VCaP (cell line): ENCODE results near the gene TUBGCP5.

Experiments
- H3K27ac ChIP-seq: fragments of 450-650 bp; 2 replicates; pipeline ENCODE4 v1.5.1; 2017
- TF ChIP-seq, protein P1 (sequence below): fragments of 450-650 bp; conservative IDR thresholded peaks from 2 replicates; pipeline ENCODE4 v1.5.1; 2017; ENCODE audit warnings: mild to moderate bottlenecking, moderate library complexity

Gene TUBGCP5

DNA sequence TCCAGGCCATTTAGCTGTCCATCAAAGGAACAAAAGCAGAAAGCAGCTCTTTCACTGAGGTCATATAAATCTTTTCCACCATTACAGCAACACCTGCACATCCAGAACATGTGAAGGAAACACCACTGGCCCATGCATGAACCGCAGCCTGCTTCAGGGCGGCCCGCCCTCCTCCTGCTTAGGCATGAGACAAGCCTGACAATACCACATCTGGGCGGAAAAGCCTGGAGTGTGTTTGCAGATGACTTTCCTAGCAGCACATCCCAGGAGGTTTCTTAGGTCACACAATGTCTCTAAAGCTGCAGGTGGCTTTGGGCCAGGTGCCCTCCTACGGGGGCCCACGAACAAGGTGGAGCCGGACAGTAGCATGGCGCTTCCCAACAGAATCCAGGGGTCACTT, 78.8 kb downstream of the TUBGCP5 start:
- TF ChIP-seq, protein P1, sequence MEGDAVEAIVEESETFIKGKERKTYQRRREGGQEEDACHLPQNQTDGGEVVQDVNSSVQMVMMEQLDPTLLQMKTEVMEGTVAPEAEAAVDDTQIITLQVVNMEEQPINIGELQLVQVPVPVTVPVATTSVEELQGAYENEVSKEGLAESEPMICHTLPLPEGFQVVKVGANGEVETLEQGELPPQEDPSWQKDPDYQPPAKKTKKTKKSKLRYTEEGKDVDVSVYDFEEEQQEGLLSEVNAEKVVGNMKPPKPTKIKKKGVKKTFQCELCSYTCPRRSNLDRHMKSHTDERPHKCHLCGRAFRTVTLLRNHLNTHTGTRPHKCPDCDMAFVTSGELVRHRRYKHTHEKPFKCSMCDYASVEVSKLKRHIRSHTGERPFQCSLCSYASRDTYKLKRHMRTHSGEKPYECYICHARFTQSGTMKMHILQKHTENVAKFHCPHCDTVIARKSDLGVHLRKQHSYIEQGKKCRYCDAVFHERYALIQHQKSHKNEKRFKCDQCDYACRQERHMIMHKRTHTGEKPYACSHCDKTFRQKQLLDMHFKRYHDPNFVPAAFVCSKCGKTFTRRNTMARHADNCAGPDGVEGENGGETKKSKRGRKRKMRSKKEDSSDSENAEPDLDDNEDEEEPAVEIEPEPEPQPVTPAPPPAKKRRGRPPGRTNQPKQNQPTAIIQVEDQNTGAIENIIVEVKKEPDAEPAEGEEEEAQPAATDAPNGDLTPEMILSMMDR: no peak
- no peak overlapping the region; the same call in 1 of the 2 replicates for H3K27ac ChIP-seq

DNA sequence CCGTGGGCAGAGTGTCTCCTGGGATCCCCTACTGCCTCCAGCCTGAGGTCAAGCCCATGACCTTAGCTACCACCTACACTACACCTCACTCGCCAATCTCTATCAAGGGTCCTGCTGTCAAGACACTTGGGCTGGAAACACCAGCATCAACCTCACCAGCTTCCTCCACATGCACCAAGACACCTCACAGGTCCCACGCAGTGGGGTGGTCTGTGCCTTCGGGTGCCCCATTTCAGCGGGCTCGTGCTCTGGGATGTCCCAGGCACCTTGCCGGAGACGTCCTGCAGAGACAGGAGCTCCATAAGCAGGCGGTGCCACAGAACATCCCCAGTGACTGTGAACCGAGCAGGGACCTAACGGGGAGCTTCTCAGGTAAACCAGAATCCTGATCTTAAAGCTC, 79.2 kb downstream of the TUBGCP5 start:
- H3K27ac ChIP-seq: no peak overlapping the region
- TF ChIP-seq, protein P1: no peak

DNA sequence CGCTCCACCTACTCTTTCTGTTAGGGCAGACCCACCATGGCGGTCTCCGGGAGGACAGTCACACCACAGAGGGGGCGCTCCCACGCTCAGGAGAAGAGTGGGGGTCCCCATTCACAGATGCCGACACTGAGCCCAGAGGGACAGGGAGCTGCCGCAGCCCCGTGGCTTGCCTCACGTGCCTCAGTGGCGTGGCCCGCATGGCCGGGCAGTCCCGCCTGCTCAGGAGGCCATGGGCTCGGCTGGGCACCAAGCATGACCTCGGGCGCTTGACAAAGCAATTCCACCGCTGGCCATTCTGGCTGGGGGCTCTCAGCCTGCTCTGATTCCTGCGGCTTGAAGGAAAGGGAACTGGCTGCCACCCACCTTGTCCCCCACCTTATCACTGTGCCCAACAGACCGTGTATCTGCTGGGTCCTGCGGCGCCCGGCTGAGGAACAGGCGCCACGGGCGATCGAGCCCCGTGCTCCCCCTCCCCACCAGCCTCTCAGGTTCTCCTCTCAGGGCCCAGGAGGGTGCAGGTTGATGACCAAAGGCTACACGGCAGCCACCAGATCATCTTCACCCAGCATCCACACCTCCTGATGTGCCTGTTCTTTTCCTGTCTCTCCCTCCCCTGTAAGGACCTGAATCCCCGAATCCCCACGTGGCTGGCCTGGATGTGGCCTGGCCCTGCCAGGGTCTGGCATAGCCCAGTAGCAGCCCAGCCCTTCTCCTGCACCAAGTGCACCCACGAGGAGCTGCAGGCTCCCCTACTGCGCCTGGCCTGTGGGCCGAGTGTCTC, 79.9 kb downstream of the TUBGCP5 start:
- H3K27ac ChIP-seq: no peak overlapping the region
- TF ChIP-seq, protein P1: no peak

DNA sequence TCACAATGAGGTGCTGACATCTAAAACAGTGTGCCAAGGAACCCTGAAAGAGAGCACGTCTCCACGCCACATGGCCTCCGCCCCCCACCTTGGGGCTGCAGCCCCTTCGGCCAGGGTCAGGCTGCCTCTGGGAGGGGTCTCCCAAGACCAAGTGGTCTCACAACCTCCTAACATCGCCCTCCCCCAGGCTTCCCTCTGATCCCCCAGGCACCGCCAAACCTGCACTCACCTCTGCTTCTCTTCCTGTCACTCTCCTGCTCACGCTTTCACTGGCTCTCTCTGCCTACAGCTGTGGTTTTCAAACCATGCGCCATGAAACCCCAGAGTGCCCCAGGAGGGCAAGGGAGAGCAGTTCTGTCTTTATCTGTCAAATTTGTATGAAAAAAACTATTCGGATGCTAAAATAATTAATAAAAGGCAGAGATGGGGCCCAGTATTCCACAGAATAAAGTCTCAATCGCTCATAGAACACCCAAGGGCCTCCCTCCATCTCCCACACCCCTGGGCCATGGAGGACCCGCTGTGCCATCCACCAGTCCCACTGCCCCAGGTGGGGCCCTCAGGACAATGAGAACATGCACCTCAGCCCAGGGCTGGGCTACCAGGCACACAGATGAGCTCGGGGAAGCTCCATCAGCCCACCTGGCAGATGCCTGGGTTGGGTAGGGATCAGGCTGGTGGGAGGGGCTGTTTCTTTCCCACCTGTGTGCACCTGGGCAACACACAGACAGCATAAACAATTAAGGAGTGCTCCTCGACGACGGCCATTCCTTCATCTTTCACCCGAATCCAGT, 80.7 kb downstream of the TUBGCP5 start:
- TF ChIP-seq, protein P1: no peak
- no peak overlapping the region for H3K27ac ChIP-seq

DNA sequence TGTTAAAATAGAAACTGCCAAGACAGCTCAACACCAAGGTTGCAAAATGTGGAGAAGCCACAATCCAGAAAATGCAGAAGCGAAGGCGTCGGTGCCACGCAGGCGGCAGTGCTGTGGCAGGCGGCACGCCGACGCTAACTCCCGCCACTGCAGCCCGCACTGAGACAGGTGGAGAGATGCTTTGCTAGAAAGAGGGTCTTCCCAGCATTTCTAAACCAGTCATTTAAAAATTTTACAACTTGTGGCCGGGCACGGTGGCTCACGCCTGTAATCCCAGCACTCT, 82.5 kb downstream of the TUBGCP5 start:
- TF ChIP-seq, protein P1: no peak
- peak overlapping the region; percentile 22 for H3K27ac ChIP-seq

DNA sequence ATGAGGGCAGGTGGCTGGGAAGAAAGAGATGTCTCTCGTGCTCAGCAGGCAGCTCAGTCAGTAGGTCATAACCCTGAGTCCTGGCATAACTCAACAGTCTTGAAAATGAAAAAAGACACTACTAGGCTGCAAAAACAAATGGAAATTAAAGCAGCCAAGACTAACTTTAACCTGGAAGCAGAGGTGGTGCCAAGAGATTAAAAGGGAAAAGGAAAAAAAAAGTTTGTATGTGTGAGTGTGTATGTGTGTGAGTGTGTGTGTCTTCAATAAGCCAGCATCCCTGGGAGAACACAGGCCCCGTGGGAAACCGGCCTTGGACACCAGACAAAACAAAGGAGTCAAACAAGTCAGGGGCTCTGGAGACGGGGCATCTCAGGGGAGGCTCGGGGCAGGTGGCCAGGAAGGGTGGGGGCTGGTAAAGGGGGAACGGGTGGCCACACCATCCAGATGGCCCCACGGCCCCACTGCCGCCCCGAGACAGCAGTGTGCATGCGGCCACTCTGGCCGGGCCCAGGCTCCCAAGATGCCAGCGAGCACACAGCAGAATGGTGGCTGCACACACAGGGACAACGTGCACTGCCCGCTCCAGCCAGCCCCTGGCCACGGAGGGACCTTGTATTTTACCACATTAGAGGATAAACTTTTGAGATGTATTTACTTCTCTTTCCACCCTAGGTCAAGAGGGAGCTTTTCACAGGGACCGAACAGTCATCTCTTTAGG, 83.0 kb downstream of the TUBGCP5 start:
- peak overlapping the region; percentile 22 for H3K27ac ChIP-seq
- TF ChIP-seq, protein P1: no peak

DNA sequence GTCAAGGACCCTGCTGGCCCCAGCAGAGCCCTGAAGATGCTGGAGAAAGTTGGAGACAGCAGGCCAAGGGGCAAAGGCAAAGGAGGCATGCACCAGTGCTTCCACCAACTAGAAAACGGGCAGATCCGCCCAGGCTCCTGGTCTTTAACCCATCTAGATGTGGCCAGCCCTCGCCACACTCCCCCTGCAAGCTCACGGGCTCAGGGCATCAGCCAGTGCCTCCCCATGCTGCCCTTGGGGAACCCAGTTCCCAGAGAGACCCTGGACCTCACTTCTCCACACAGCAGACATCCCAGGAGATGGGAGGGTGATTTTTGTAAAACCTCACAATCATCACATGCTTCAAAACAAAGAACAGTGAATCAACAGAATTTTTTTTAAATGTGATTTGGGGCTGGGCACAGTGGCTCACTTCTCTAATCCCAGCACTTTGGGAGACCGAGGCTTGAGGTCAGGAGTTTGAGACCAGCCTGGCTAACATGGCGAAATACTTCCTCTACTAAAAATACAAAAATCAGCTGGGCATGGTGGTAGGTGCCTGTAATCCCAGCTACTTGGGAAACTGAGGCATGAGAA, 83.7 kb downstream of the TUBGCP5 start:
- TF ChIP-seq, protein P1: no peak
- H3K27ac ChIP-seq: peak overlapping the region; percentile 22
